GM19239 (cell line): Measurements from ENCODE around the gene HOXA6.
A peak's percentile ranks its signal among the peaks of the same experiment; 100 is the strongest.

Source experiments
- DNase-seq: peaks from one replicate; pipeline ENCODE4 v3.0.0; 2011; ENCODE audit warnings: low spot score; ENCODE audit not compliant: insufficient read length
- FAIRE-seq: peaks from 2 replicates; lab custom pipeline; 2011; peaks lifted over from hg19 to GRCh38; lab: Jason Lieb, UNC

The HOXA6 gene

GRCh38 chr7:27152816-27153442 is 5.4 kb upstream of the HOXA6 start:
- DNase-seq (no peak), FAIRE-seq (no peak)

- no peak for DNase-seq
- no peak for FAIRE-seq
Measured at GRCh38 chr7:27151931-27152815, 4.6 kb upstream of the HOXA6 start, which contains the start of gene HOXA3. Gene HOXA3 (minus strand): TSS chr7:27152583. CDS start chr7:27110640, 41,943 bp downstream.

- FAIRE-seq: no peak
- DNase-seq: no peak
Measured at GRCh38 chr7:27151341-27151930, 3.9 kb upstream of the HOXA6 start.

- FAIRE-seq: no peak
Measured at GRCh38 chr7:27150568-27151340, 3.2 kb upstream of the HOXA6 start.

GRCh38 chr7:27149842-27150567 is 2.4 kb upstream of the HOXA6 start:
- DNase-seq (no peak), FAIRE-seq (no peak)

More at GRCh38 chr7:27150568-27151340, 3.2 kb upstream of the HOXA6 start:
- DNase-seq: peak; percentile 86

- DNase-seq (no peak), FAIRE-seq (no peak)
Measured at GRCh38 chr7:27148756-27149641, 1.4 kb upstream of the HOXA6 start.

GRCh38 chr7:27148031-27148755 is 619 bp upstream of the HOXA6 start:
- FAIRE-seq: no peak
- DNase-seq: no peak

- DNase-seq: no peak
- FAIRE-seq: no peak
Measured at GRCh38 chr7:27146491-27147198, 929 bp downstream of the HOXA6 start.

- no peak for DNase-seq
- FAIRE-seq: no peak
Measured at GRCh38 chr7:27145914-27146412, 1.6 kb downstream of the HOXA6 start.

- DNase-seq: no peak
- FAIRE-seq: no peak
Measured at GRCh38 chr7:27145165-27145913, 2.2 kb downstream of the HOXA6 start.

- no peak for FAIRE-seq
- DNase-seq: no peak
Measured at GRCh38 chr7:27144781-27145164, 2.8 kb downstream of the HOXA6 start.

- no peak for FAIRE-seq
- no peak for DNase-seq
Measured at GRCh38 chr7:27143950-27144780, 3.4 kb downstream of the HOXA6 start.

GRCh38 chr7:27143023-27143949 is 4.3 kb downstream of the HOXA6 start, which contains the start of gene HOXA5:
Gene HOXA5 (minus strand): TSS chr7:27143681. CDS start chr7:27143607, 74 bp downstream.
- peak; percentile 69 for FAIRE-seq
- DNase-seq: peak; percentile 59

GRCh38 chr7:27142580-27143022 is 5.0 kb downstream of the HOXA6 start:
- no peak for FAIRE-seq
- no peak for DNase-seq
